ENCODE measurements around the gene KRT81.
"Not testable (repeated sequence)": the region's sequence is repeated elsewhere in the genome, so short reads cannot be mapped to it uniquely, and the experiment has no call there.

KRT81 gene

DNA sequence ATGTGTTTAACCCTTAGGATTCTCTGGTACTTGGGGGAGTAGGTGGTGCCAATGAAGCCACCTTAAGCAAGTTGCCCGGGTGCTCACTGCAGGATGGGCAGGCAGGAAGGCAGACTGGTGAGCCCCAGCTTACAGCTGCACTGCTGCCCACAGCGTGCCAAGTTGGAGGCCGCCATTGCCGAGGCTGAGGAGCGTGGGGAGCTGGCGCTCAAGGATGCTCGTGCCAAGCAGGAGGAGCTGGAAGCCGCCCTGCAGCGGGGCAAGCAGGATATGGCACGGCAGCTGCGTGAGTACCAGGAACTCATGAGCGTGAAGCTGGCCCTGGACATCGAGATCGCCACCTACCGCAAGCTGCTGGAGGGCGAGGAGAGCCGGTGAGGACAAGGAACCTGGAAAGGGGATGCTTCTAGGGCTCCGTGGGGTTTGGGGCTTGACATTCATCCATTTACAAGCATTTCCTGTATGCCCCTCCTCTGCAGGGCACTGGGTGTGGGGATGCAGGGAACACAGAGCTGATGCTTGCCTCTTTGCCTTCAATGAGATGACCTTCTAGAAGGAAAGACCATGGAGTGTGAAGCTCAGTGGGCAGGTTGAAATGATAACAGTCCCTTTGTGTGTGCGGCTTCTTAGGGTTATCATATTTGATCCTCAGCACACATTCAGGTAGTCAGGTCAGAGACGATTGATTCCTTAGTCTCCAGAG, 45.9 kb downstream of the KRT81 start:
- FAIRE-seq (no peak), DNase-seq (ENCODE audit: insufficient read length, low spot score) (no peak)

DNA sequence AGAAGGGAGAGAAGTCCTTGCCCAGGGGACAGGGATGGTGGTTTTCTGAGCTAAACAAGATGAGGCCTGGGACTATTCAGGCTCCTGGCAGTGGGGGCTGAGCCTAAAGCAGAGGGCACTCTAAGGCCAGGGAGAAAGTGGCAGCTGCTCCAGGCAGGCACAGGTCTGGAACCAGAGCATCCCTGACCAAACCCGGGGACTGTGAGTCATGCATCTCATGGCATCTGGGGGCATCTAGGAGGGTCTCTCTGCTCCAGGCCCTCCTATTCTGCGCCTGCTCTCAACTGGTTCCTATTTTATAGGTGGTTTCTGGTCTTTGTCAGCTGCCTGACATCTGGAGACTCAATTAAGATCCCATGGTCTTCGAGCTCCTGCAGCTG, 46.7 kb downstream of the KRT81 start:
- FAIRE-seq (no peak), DNase-seq (ENCODE audit: insufficient read length, low spot score) (no peak)

GRCh38 chr12:52243856-52244614, 47.3 kb downstream of the KRT81 start:
- FAIRE-seq (peak; percentile 90), DNase-seq (ENCODE audit: insufficient read length, low spot score) (peak; percentile 80)

GRCh38 chr12:52243259-52243855, 48.0 kb downstream of the KRT81 start:
- no peak for DNase-seq (ENCODE audit: insufficient read length, low spot score)

DNA sequence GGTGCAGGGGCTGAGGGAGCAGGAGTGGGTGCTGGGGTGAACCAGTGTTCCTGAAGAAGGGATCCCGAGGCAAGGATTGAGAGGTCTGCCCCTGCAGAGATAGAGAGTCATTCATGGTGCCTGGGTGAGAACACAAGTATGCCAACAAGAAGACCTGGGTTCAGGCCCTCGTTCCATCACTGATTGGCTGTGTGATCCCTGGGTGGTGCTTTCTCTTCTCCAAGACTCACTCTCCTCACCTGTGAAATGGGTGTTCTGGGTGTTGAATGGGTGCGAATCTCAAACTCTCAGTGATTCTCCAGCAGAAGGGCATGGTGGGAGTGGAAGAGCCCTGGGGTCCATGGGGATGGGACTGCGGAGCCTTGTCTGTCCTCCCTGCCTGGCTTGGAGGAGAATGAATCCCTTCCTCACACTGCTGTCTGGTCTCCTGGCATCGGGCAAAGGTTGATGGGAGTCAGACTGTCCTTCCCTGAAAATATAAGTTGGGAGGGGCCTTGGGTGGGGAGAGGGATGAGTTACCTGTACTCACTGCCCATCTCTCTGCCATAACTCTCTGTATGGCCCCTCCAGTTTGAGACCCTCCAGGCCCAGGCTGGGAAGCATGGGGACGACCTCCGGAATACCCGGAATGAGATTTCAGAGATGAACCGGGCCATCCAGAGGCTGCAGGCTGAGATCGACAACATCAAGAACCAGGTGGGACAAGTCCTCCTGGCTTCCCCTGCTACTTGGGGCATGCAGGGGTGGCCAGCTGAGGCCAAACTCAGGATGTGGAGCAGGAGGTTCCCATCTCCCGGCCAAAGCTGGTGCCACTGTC, 48.7 kb downstream of the KRT81 start:
- no peak for DNase-seq (ENCODE audit: insufficient read length, low spot score)

More at GRCh38 chr12:52243259-52243855, 48.0 kb downstream of the KRT81 start:
- no peak for FAIRE-seq

DNA sequence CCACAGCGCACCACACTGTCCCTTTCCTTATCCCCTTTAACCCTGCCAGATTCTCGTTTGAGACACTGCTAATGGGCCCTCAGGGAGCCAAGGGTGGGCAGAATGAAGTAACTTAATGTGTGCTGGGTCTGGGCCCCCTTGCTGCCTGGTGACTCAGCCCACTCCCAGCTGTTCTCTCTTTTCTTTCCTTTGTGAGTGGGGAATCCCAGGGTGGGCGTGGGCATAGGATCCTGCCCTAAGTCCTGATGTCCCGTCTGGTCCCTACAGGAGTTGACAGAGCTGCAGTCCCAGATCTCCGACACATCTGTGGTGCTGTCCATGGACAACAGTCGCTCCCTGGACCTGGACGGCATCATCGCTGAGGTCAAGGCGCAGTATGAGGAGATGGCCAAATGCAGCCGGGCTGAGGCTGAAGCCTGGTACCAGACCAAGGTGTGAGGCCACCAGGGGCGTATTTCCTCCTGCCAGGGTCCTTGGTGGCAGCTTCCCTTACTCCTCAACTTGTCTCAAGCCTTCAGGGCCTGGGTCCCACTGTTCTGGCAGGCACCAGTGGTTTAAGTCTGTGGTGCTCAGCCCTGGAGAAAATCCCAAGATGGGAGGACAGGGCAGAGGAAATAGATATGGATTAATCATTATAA, 50.0 kb downstream of the KRT81 start:
- FAIRE-seq (no peak), DNase-seq (ENCODE audit: insufficient read length, low spot score) (no peak)

More for the DNA sequence above, 48.7 kb downstream of the KRT81 start:
- no peak for FAIRE-seq

DNA sequence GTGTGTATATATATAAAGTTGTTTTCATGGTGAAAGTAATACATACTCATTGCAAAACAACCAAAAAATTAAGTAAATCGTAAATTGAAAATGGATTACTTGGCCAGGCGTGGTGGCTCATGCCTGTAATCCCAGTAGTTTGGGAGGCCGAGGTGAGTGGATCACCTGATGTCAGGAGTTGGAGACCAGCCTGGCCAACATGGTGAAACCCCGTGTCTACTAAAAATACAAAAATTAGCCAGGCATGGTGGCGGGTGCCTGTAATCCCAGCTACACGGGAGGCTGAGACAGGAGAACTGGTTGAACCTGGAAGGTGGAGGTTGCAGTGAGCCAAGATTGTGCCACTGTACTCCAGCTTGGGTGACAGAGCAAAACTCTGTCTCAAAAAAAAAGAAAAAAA, 51.1 kb downstream of the KRT81 start:
- FAIRE-seq; DNase-seq (ENCODE audit: insufficient read length, low spot score): not testable (repeated sequence)

- no peak for DNase-seq (ENCODE audit: insufficient read length, low spot score)
- FAIRE-seq, result no peak
These were observed 51.6 kb downstream of the KRT81 start for GRCh38 chr12:52239767-52240166.

DNA sequence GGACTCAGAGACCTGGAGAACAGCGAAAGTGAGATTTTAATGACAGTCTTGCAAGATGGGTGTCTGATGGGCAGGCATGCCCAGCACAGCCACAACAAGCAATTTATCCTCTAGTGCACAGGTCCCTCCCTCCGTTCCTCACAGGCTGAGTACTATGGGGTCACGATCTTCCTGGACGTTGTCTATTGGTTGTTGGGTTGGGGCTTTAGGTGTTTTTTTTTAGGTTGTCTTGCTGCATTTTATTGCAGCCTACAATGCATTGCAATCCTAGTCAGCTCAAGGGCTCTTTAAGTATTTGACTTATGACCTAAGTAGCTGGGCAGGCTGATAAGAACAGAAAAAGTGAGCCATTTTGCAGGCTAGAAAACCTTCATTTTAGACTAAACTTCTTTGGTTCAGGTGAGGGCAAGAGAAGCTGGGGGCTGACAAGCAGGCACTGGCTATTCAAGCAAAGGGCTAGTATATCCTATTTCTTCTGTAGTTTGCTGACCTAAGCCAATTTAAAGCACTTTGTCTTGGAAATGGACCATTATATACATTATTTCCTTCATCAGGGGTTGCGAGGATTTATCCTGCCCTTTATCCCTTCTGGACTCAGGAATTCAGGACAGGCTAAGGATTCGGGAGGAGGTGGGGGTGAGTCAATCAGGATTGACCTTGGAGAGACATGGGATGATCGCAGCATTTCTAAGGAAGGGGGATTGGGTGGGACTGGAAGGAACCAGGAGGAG, 52.3 kb downstream of the KRT81 start:
- DNase-seq (ENCODE audit: insufficient read length, low spot score), result no peak
- no peak for FAIRE-seq

DNA sequence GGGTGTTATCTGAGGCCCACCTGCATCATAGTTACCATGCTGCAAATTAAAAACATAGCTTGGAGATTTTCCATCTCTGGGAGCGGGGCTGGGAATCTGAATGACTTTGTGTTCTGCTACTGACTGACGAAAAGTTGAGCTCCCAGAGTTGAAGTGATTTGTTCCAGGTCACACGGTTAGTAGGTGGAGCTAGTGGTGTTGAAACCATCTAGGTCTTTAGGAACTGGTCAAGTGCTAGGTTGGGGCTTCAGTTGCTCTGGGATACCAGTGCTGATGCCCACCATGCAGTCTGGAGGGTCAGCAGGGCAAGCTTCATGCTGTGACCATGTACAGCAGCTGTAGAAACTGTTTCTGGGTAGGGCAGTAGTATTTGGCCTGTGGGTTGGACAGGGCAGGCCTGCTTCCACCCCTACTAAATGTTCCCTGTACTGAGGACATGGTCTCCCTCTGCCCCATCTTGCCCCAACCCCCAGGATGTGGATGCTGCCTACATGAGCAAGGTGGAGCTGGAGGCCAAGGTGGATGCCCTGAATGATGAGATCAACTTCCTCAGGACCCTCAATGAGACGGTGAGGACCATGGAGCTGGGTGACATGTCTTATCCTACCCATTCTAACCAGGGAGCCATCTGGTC, 53.0 kb downstream of the KRT81 start:
- FAIRE-seq (no peak), DNase-seq (ENCODE audit: insufficient read length, low spot score) (no peak)

DNA sequence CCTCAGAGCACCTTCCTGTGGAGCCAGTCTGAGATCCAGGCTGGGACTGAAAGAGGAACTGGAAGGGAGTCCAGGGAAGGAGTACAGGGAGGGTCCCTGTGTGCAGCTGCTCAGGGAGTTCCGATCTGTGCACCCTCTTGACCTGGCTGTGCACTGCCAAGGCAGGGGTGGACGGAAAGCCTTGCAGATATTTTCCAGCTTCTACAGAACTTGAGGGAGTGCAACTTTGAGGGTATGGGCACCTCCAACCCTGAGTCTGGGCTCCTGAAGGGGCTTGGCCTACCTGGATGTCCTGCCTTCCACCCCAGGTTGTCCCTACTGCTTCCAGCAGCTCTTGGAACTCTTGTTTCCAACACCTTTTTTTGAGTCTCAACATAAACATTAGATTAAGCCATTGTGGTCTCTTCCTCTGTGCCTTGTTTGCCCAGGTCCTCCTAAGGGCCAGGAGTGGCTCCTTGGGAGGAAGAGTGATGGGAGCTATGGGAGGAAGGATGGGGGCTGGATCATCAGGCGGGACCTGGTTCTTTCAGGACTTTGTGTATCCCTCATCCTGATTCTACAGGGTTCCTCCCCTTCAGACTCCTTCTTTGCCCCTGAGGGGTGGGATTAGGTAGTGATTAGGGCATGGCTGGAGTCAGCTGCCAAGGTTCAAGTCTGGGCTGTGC, 54.8 kb downstream of the KRT81 start:
- DNase-seq (ENCODE audit: insufficient read length, low spot score), result no peak
- FAIRE-seq, result no peak
